NCI-H82 (cell line): ENCODE measurements around the gene OR5M10.
"Not testable (repeated sequence)": the region's sequence is repeated elsewhere in the genome, so short reads cannot be mapped to it uniquely, and the experiment has no call there.

Experiments
- DNase-seq: peaks from one replicate; lab custom pipeline; 2025; lab: John Stamatoyannopoulos, UW

OR5M10 gene

GRCh38 chr11:56577621-56578020 is at the start of gene OR5M10:
TSS of gene OR5M10 (minus strand) at chr11:56577721. CDS start at chr11:56577721, 0 bp downstream.
- DNase-seq = no peak

- no peak for DNase-seq
Observed at GRCh38 chr11:56625946-56626345, 48.4 kb upstream of the OR5M10 start.

GRCh38 chr11:56624661-56625110 is 47.2 kb upstream of the OR5M10 start:
- peak; percentile 56 for DNase-seq

- no peak for DNase-seq
Observed at GRCh38 chr11:56611174-56611573, 33.7 kb upstream of the OR5M10 start.

GRCh38 chr11:56592088-56592717 is 14.7 kb upstream of the OR5M10 start:
- not testable (repeated sequence) for DNase-seq

- DNase-seq = no peak
Observed at GRCh38 chr11:56558574-56558973, 18.9 kb downstream of the OR5M10 start.

GRCh38 chr11:56554691-56555090 is 22.8 kb downstream of the OR5M10 start:
- not testable (repeated sequence) for DNase-seq

GRCh38 chr11:56545531-56545930 is 32.0 kb downstream of the OR5M10 start:
- DNase-seq = no peak

- no peak for DNase-seq
Observed at GRCh38 chr11:56543739-56544138, 33.8 kb downstream of the OR5M10 start.

GRCh38 chr11:56543157-56543556 is 34.4 kb downstream of the OR5M10 start, which contains the start of gene OR5M11:
TSS of gene OR5M11 (minus strand) at chr11:56543257. CDS start at chr11:56543257, 0 bp downstream.
- DNase-seq = no peak

GRCh38 chr11:56533054-56533740 is 44.3 kb downstream of the OR5M10 start:
- no peak for DNase-seq

GRCh38 chr11:56531856-56532255 is 45.7 kb downstream of the OR5M10 start:
- no peak for DNase-seq
